Heart right ventricle (tissue), 16 donors: ENCODE data around the gene PLIN3. TPM values are rescaled to one million over a fixed set of nuclear protein-coding genes. Genes with fewer than 3 reads are reported as not detected.
"Not testable (repeated sequence)": the region's sequence is repeated elsewhere in the genome, so short reads cannot be mapped to it uniquely, and the experiment has no call there.

Source experiments
- ATAC-seq, 8 donors: fragments of 200-7000 bp; cut with Tn5 transposase; one replicate each; pipeline ENCODE4 v1.9.1; 2020; ENCODE audit warnings: mild to moderate bottlenecking in 8 of 8, moderate library complexity in 8 of 8, moderate number of reproducible peaks in 1 of 8
- DNase-seq, 2 donors: peaks; one replicate each; pipeline ENCODE4 v3.0.0-alpha.2; 2020
- H3K27ac ChIP-seq, 10 donors: fragments of 200-600 bp; sonication (generic) in 2 of 10; one replicate each; pipeline versions ENCODE4 v1.5.0 to v1.8.0; 2020 to 2022; ENCODE audit warnings: mild to moderate bottlenecking in 3 of 10
- H3K27me3 ChIP-seq, 7 donors: fragments of 200-600 bp; one replicate each; pipeline ENCODE4 v1.8.0; 2021 to 2022; ENCODE audit warnings: mild to moderate bottlenecking in 2 of 7
- H3K36me3 ChIP-seq, 9 donors: fragments of 200-600 bp; sonication (generic) in 1 of 9; one replicate each; pipeline versions ENCODE4 v1.5.0 to v1.8.0; 2020 to 2022; ENCODE audit warnings: mild to moderate bottlenecking in 2 of 9
- H3K4me1 ChIP-seq, 9 donors: fragments of 200-600 bp; sonication (generic) in 1 of 9; one replicate each; pipeline versions ENCODE4 v1.5.0 to v1.8.0; 2020 to 2022; ENCODE audit warnings: mild to moderate bottlenecking in 4 of 9
- H3K4me3 ChIP-seq, 10 donors: fragments of 200-600 bp; sonication (generic) in 2 of 10; one replicate each; pipeline versions ENCODE4 v1.5.0 to v1.8.0; 2020 to 2022; ENCODE audit warnings: mild to moderate bottlenecking in 7 of 10, moderate library complexity in 2 of 10
- H3K9me3 ChIP-seq, 11 donors: fragments of 200-600 bp in 10 of 11; sonication (generic) in 2 of 11; one replicate each; pipeline versions ENCODE4 v1.5.0 to v1.8.0; 2013 to 2022; ENCODE audit warnings: mild to moderate bottlenecking in 2 of 11, control low read depth in 1 of 11, moderate library complexity in 1 of 11
- WGBS, 2 donors: extraction: QIAGEN DNeasy Blood & Tissue Kit; methylation state at CpG; one replicate each; pipeline ENCODE4 v1.1.7; 2013; ENCODE audit warnings: inconsistent platforms in 1 of 2; 5-methylcytosine and 5-hydroxymethylcytosine counted together
- intact Hi-C, 10 donors: fragments of 100-400 bp; cut with DNase I; formaldehyde crosslinking; loops; one replicate each; pipeline versions ENCODE4 v1.11.1 to v1.14.2; 2022
- polyA plus RNA-seq, 2 donors: library from polyadenylated mRNA; stranded (reverse); fragments of 200-250 nt; gene quantifications; one replicate each; pipeline ENCODE4 v1.2.3, GENCODE V29; 2013
- total RNA-seq, 10 donors: library from RNA; stranded (reverse); fragmentation: NEBNext Ultra II Directional in 3 of 10; extraction: Animal tissue kit (Norgen Biotek cat#: 25700) in 3 of 10; gene quantifications; one replicate each; pipeline versions ENCODE4 v1.2.1 to v1.2.4, GENCODE V29; 2021 to 2023
- TF ChIP-seq, protein P1 (sequence below), 9 donors: fragments of 200-600 bp; sonication (generic) in 2 of 9; IDR thresholded peaks; one replicate each; pipeline versions ENCODE4 v1.5.0 to v1.8.0; 2021 to 2022; ENCODE audit warnings: antibody characterized with exemption in 9 of 9, mild to moderate bottlenecking in 5 of 9, moderate library complexity in 1 of 9
- donor health status: Arrhythmogenic right ventricular cardiomyopathy.
- donor health status: ischemic (EF 13 %, LVEDD 7.1; RV severe dilation, severe dysfunction).
- donor health status: healthy with polysubstance abuse.
- donor health status: DM: no; HTN: yes; CAD: no.
- donor health status: DM: no; HTN: no; CAD: no.
- donor health status: ischemic (EF 25% LVEDD 6.9; RV normal size, moderate dysfunction).
- donor health status: ischemic (EF 25% LVEDD 5.7; RV mildly dilated, moderate dysfunction).
- donor health status: healthy.
- donor health status: DM: yes; HTN: yes; CAD: no.
- donor health status: Ischemic cardiomyopathy.
- donor health status: ischemic (EF 35%, LVEDD 5.7; RV mildly dilated, moderate dysfunction).
- donor health status: nonischemic (EF 11% LVEDD 7.7; RV severe dilation, severe dysfunction).
- donor health status: DM: yes; HTN: yes; CAD: no.
- donor health status: PGD.
- donor health status: ischemic (EF 29% LVEDD 5.4; RV normal size, mild dysfunction).
- donor health status: nonischemic (EF 23%, LVEDD 6.1; RV moderate dilation, normal function).

PLIN3 gene
- total and polyA plus RNA-seq, 12 donors: 7.2 to 52.9 (median 26.0) TPM

DNA sequence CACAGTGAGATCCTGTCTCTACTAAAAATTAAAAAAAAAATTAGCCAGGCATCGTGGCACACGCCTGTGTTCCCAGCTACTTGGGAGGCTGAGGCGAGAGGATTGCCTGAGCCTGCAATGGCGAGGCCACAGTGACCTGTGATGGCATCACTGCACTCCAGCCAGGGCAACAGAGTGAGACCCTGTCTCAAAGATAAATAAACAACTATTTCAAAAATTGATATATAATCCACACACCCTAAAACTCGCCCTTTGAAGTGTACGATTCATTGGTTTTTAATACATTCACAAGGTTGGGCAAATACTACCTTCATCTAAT, 23.9 kb downstream of the PLIN3 start:
- Histone ChIP-seq H3K4me3 (no peak overlapping the region), H3K36me3 (peaks cover 0 to 97% (median 15%) of the 10 kb centered on the region in 9 donors), H3K4me1 (peaks cover 0 to 9% (median 0%) of the 10 kb centered on the region in 9 donors), H3K27me3 (no peaks in the 10 kb centered on the region), H3K27ac (no peak overlapping the region), H3K9me3 (no peaks in the 10 kb centered on the region)
- DNase-seq (no peak), ATAC-seq (no peak)
- TF ChIP-seq, protein P1, sequence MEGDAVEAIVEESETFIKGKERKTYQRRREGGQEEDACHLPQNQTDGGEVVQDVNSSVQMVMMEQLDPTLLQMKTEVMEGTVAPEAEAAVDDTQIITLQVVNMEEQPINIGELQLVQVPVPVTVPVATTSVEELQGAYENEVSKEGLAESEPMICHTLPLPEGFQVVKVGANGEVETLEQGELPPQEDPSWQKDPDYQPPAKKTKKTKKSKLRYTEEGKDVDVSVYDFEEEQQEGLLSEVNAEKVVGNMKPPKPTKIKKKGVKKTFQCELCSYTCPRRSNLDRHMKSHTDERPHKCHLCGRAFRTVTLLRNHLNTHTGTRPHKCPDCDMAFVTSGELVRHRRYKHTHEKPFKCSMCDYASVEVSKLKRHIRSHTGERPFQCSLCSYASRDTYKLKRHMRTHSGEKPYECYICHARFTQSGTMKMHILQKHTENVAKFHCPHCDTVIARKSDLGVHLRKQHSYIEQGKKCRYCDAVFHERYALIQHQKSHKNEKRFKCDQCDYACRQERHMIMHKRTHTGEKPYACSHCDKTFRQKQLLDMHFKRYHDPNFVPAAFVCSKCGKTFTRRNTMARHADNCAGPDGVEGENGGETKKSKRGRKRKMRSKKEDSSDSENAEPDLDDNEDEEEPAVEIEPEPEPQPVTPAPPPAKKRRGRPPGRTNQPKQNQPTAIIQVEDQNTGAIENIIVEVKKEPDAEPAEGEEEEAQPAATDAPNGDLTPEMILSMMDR (IDR thresholded peaks at IDR 0.05): no peak
- intact Hi-C loops: no loop called here
- 96 to 99% methylated on average over 6 of the region's 6 CpGs for WGBS, 2 donors

- Histone ChIP-seq H3K4me3 (no peak overlapping the region), H3K27me3 (no peaks in the 10 kb centered on the region), H3K27ac (no peak overlapping the region), H3K36me3 (peaks cover 0 to 67% (median 15%) of the 10 kb centered on the region in 9 donors), H3K9me3 (no peaks in the 10 kb centered on the region), H3K4me1 (peaks cover 0 to 14% (median 0%) of the 10 kb centered on the region in 9 donors)
- WGBS, 2 donors: 97 to 98% methylated on average over 17 of the region's 17 CpGs
- ATAC-seq (no peak), DNase-seq (no peak)
- intact Hi-C loops: no loop called here
- TF ChIP-seq, protein P1 (IDR thresholded peaks at IDR 0.05): no peak
These were observed 28.3 kb downstream of the PLIN3 start for GRCh38 chr19:4839192-4839591.

DNA sequence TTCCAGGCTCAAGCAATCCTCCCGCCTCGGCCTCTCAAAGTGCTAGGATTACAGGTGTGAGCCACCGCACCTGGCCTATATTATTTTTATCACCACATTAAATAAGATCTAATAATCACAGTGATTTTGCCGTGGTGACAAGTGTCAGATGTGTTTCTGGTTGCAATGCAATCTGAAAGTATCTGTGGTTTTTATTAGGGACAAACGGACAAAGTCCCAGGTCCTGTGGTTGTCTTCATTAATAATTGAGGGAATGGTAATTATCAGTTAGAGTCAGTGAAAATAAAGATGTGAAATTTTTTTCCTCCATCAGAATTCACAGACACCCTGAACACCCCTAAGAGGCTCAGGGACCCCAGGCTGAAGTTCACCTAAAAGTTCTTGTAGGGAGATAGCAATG, 34.7 kb downstream of the PLIN3 start:
- ATAC-seq: no peak
- Histone ChIP-seq H3K36me3 (peaks cover 0 to 6% (median 2%) of the 10 kb centered on the region in 9 donors), H3K27ac (no peak overlapping the region), H3K27me3 (no peaks in the 10 kb centered on the region), H3K9me3 (no peaks in the 10 kb centered on the region), H3K4me3 (no peak overlapping the region), H3K4me1 (peaks cover 0 to 30% (median 15%) of the 10 kb centered on the region in 9 donors)
- intact Hi-C loops: no loop called here
- WGBS, 2 donors: 91 to 93% methylated on average over 5 of the region's 5 CpGs
- TF ChIP-seq, protein P1 (IDR thresholded peaks at IDR 0.05): no peak
- no peak for DNase-seq

- DNase-seq: not testable (repeated sequence)
- ATAC-seq: peak in 1 of 8 donors; percentile 40
These were observed 35.5 kb downstream of the PLIN3 start for GRCh38 chr19:4831979-4832340.

GRCh38 chr19:4831304-4831978, 36.0 kb downstream of the PLIN3 start, which contains the start of gene TICAM1:
TSS of gene TICAM1 (minus strand) at chr19:4831712. CDS start at chr19:4818377, 13,335 bp downstream.
- Histone ChIP-seq H3K36me3 (peaks cover 0 to 3% (median 0%) of the 10 kb centered on the region in 9 donors), H3K4me1 (peaks cover 0 to 25% (median 15%) of the 10 kb centered on the region in 9 donors), H3K27me3 (no peaks in the 10 kb centered on the region), H3K4me3 (peak within 1 kb of the TSS; percentile 60 to 99 (median 92)), H3K9me3 (no peaks in the 10 kb centered on the region), H3K27ac (peak within 1 kb of the TSS; percentile 72 to 99 (median 94))
- ATAC-seq (peak; percentile 96 to 98 (median 98)), DNase-seq (peak; percentile 77 to 82)
- 1 to 2% methylated on average over 49 to 52 of the region's 52 CpGs for WGBS, 2 donors
- TF ChIP-seq, protein P1 (IDR thresholded peaks at IDR 0.05): peak in 4 of 9 donors; percentile 6 to 29 (median 18)
- intact Hi-C loops: loop anchor here in 1 of 10 donors (2.0 kb wide), 1 partner anchor 15 kb away; no protein-coding TSS in a partner anchor

More at GRCh38 chr19:4831979-4832340, 35.5 kb downstream of the PLIN3 start:
- not testable (repeated sequence) for H3K27me3 ChIP-seq, H3K36me3 ChIP-seq, H3K9me3 ChIP-seq
- peaks cover 0 to 25% (median 15%) of the 10 kb centered on the region in 9 donors for H3K4me1 ChIP-seq
- intact Hi-C loops: loop anchor here in 1 of 10 donors (2.0 kb wide), 1 partner anchor 15 kb away; no protein-coding TSS in a partner anchor
- H3K4me3 ChIP-seq: peak overlapping the region; percentile 60 to 99 (median 92)
- WGBS, 2 donors: 38 to 54% methylated on average over 9 of the region's 9 CpGs
- H3K27ac ChIP-seq: peak overlapping the region; percentile 72 to 99 (median 94)
